Left lung (tissue), 10 donors: ENCODE measurements around the gene WRAP73. TPM values are rescaled to one million over a fixed set of nuclear protein-coding genes. Genes with fewer than 3 reads are reported as not detected.

ENCODE experiments used
- ATAC-seq: fragments of 200-7000 bp; cut with Tn5 transposase; one replicate; pipeline ENCODE4 v1.9.1; 2020; ENCODE audit warnings: moderate library complexity
- DNase-seq, 4 donors: peaks; one replicate each; pipeline ENCODE4 v3.0.0-alpha.2; 2013 to 2020
- H3K27ac ChIP-seq, 2 donors: fragments of 200-600 bp; sonication (generic) in 1 of 2; one replicate each; pipeline versions ENCODE4 v1.5.0 to v1.8.0; 2020 to 2021
- H3K27me3 ChIP-seq, 2 donors: fragments of 200-600 bp; sonication (generic) in 1 of 2; one replicate each; pipeline versions ENCODE4 v1.5.0 to v1.8.0; 2020 to 2021
- H3K36me3 ChIP-seq, 2 donors: fragments of 200-600 bp; sonication (generic) in 1 of 2; one replicate each; pipeline versions ENCODE4 v1.5.0 to v1.8.0; 2020 to 2021
- H3K4me1 ChIP-seq, 2 donors: fragments of 200-600 bp; one replicate each; pipeline ENCODE4 v1.8.0; 2021
- H3K4me3 ChIP-seq, 2 donors: fragments of 200-600 bp; sonication (generic) in 1 of 2; one replicate each; pipeline versions ENCODE4 v1.5.0 to v1.8.0; 2020 to 2021; ENCODE audit warnings: mild to moderate bottlenecking in 1 of 2
- H3K9me3 ChIP-seq, 2 donors: fragments of 200-600 bp; sonication (generic) in 1 of 2; one replicate each; pipeline versions ENCODE4 v1.5.0 to v1.8.0; 2020 to 2021
- CTCF ChIP-seq, 2 donors: fragments of 200-600 bp; sonication (generic) in 1 of 2; IDR thresholded peaks; one replicate each; pipeline versions ENCODE4 v1.5.0 to v1.8.0; 2021; ENCODE audit warnings: antibody characterized with exemption in 2 of 2
- intact Hi-C, 2 donors: fragments of 100-400 bp; cut with DNase I; formaldehyde crosslinking; loops; one replicate each; pipeline versions ENCODE4 v1.11.2 to v1.14.2; 2022
- polyA plus RNA-seq, 6 donors: library from polyadenylated mRNA; unstranded; fragments of 120-200 nt; gene quantifications; one replicate each; pipeline ENCODE4 v1.2.1, GENCODE V29; 2013; ENCODE audit not compliant: insufficient read length in 6 of 6
- total RNA-seq, 2 donors: library from RNA; stranded (reverse); fragmentation: NEBNext Ultra II Directional; extraction: Animal tissue kit (Norgen Biotek cat#: 25700); gene quantifications; one replicate each; pipeline ENCODE4 v1.2.1, GENCODE V29; 2021
- donor health status: DM: no; HTN: yes; CAD: no.
- donor health status: DM: no; HTN: no; CAD: no.

Gene WRAP73
- total and polyA plus RNA-seq, 8 donors, result 14.3 to 23.1 (median 16.0) TPM

GRCh38 chr1:3606779-3607702 is 42.9 kb downstream of the WRAP73 start:
- no peak overlapping the region for H3K27ac ChIP-seq
- no peak for TF ChIP-seq CTCF (IDR thresholded peaks at IDR 0.05)
- DNase-seq (no peak), ATAC-seq (no peak)
- no peaks in the 10 kb centered on the region for H3K36me3 ChIP-seq
- H3K27me3 ChIP-seq, result peaks cover 0 to 30% of the 10 kb centered on the region in 2 donors
- intact Hi-C loops, result no loop called here
- peaks cover 12 to 42% of the 10 kb centered on the region in 2 donors for H3K4me1 ChIP-seq
- H3K4me3 ChIP-seq, result no peak overlapping the region
- H3K9me3 ChIP-seq, result no peaks in the 10 kb centered on the region

- no peak for DNase-seq
- Histone ChIP-seq H3K9me3 (no peaks in the 10 kb centered on the region), H3K4me1 (peaks cover 0 to 25% of the 10 kb centered on the region in 2 donors), H3K27ac (no peak overlapping the region), H3K27me3 (peaks cover 0 to 12% of the 10 kb centered on the region in 2 donors), H3K36me3 (no peaks in the 10 kb centered on the region), H3K4me3 (no peak overlapping the region)
- TF ChIP-seq CTCF (IDR thresholded peaks at IDR 0.05), result no peak
- intact Hi-C loops, result no loop called here
- no peak for ATAC-seq
Observed at GRCh38 chr1:3604997-3605823, 44.7 kb downstream of the WRAP73 start.

GRCh38 chr1:3604468-3604974 is 45.4 kb downstream of the WRAP73 start:
- DNase-seq (no peak), ATAC-seq (no peak)
- Histone ChIP-seq H3K27ac (no peak overlapping the region), H3K4me1 (peaks cover 2 to 22% of the 10 kb centered on the region in 2 donors), H3K4me3 (no peak overlapping the region), H3K36me3 (no peaks in the 10 kb centered on the region), H3K27me3 (peaks cover 0 to 5% of the 10 kb centered on the region in 2 donors), H3K9me3 (no peaks in the 10 kb centered on the region)
- intact Hi-C loops, result no loop called here
- TF ChIP-seq CTCF (IDR thresholded peaks at IDR 0.05), result no peak

- TF ChIP-seq CTCF (IDR thresholded peaks at IDR 0.05), result no peak
- Histone ChIP-seq H3K4me1 (peaks cover 9 to 22% of the 10 kb centered on the region in 2 donors), H3K27me3 (no peaks in the 10 kb centered on the region), H3K36me3 (no peaks in the 10 kb centered on the region), H3K27ac (no peak overlapping the region), H3K9me3 (no peaks in the 10 kb centered on the region), H3K4me3 (no peak overlapping the region)
- no peak for ATAC-seq
- peak in 1 of 4 donors; percentile 69 for DNase-seq
- intact Hi-C loops, result no loop called here
Observed at GRCh38 chr1:3603571-3604467, 46.1 kb downstream of the WRAP73 start.
